Ishikawa (cell line): ENCODE results near the gene NAV2.

ENCODE experiments used
- CEBPB ChIP-seq: IDR thresholded peaks from 2 replicates; pipeline ENCODE4 v1.6.1; 2012
- CREB1 ChIP-seq: IDR thresholded peaks from 2 replicates; pipeline ENCODE4 v1.6.1; 2012; ENCODE audit warnings: low read depth
- EGR1 ChIP-seq: IDR thresholded peaks from 2 replicates; pipeline ENCODE4 v1.6.1; 2012
- EP300 ChIP-seq: IDR thresholded peaks from 2 replicates; pipeline ENCODE4 v1.6.1; 2012; ENCODE audit warnings: borderline replicate concordance
- FOXM1 ChIP-seq: IDR thresholded peaks from 2 replicates; pipeline ENCODE4 v1.6.1; 2012; ENCODE audit warnings: low read depth, borderline replicate concordance
- MAX ChIP-seq: IDR thresholded peaks from 2 replicates; pipeline ENCODE4 v1.6.1; 2012
- NFIC ChIP-seq: IDR thresholded peaks from 2 replicates; pipeline ENCODE4 v1.6.1; 2012
- RAD21 ChIP-seq: IDR thresholded peaks from 2 replicates; pipeline ENCODE4 v1.6.1; 2012; ENCODE audit warnings: low read depth
- REST ChIP-seq: IDR thresholded peaks from 2 replicates; pipeline ENCODE4 v1.6.1; 2012; ENCODE audit warnings: low read depth, mild to moderate bottlenecking
- TAF1 ChIP-seq: IDR thresholded peaks from 2 replicates; pipeline ENCODE4 v1.6.1; 2012; ENCODE audit warnings: low read depth, mild to moderate bottlenecking
- TCF12 ChIP-seq: IDR thresholded peaks from 2 replicates; pipeline ENCODE4 v1.6.1; 2012; ENCODE audit warnings: low read depth
- TEAD4 ChIP-seq: IDR thresholded peaks from 2 replicates; pipeline ENCODE4 v1.6.1; 2012
- USF1 ChIP-seq: IDR thresholded peaks from 2 replicates; pipeline ENCODE4 v1.6.1; 2012
- YY1 ChIP-seq: IDR thresholded peaks from 2 replicates; pipeline ENCODE4 v1.6.1; 2012; ENCODE audit warnings: low read depth
- ZBTB7A ChIP-seq: IDR thresholded peaks from 2 replicates; pipeline ENCODE4 v1.6.1; 2012; ENCODE audit warnings: low read depth

Gene NAV2

GRCh38 chr11:20047769-20048154 lies 335.1 kb downstream of the NAV2 start:
- TF ChIP-seq CEBPB, result no peak
- TF ChIP-seq USF1, result no peak

- TF ChIP-seq ZBTB7A (no peak), TCF12 (no peak), TAF1 (no peak)
Measured at GRCh38 chr11:20048246-20048645, 335.6 kb downstream of the NAV2 start.

- no peak for TF ChIP-seq YY1
- no peak for TF ChIP-seq TAF1
- TF ChIP-seq TEAD4, result no peak
- no peak for TF ChIP-seq MAX
- TF ChIP-seq USF1, result no peak
- TF ChIP-seq RAD21, result no peak
- TF ChIP-seq TCF12, result no peak
Measured at GRCh38 chr11:20048707-20049106, 336.1 kb downstream of the NAV2 start.

GRCh38 chr11:20049231-20049630 lies 336.6 kb downstream of the NAV2 start:
- TF ChIP-seq TEAD4, result no peak
- no peak for TF ChIP-seq EGR1
- TF ChIP-seq TAF1, result no peak
- no peak for TF ChIP-seq CREB1
- no peak for TF ChIP-seq EP300
- TF ChIP-seq MAX, result no peak

- TF ChIP-seq TEAD4 (no peak), YY1 (no peak), MAX (no peak), TCF12 (no peak), CEBPB (no peak), EGR1 (no peak), FOXM1 (no peak), ZBTB7A (no peak), REST (no peak), USF1 (no peak), TAF1 (no peak), RAD21 (no peak), CREB1 (no peak), EP300 (no peak)
Measured at GRCh38 chr11:20050048-20050447, 337.4 kb downstream of the NAV2 start.

- TF ChIP-seq YY1, result no peak
- TF ChIP-seq CEBPB, result no peak
- TF ChIP-seq TEAD4, result no peak
- TF ChIP-seq EGR1, result no peak
- TF ChIP-seq MAX, result no peak
Measured at GRCh38 chr11:20050551-20051333, 338.1 kb downstream of the NAV2 start.

- TF ChIP-seq TEAD4 (no peak), MAX (no peak), FOXM1 (no peak), CREB1 (no peak), TCF12 (no peak), REST (no peak), USF1 (no peak), EGR1 (no peak), RAD21 (no peak), CEBPB (no peak), ZBTB7A (no peak), YY1 (no peak), EP300 (no peak), TAF1 (no peak), NFIC (no peak)
Measured at GRCh38 chr11:20051469-20052399, 339.1 kb downstream of the NAV2 start.
